Body of pancreas (tissue), 4 donors: ENCODE measurements around the gene CTSZ. TPM values are rescaled to one million over a fixed set of nuclear protein-coding genes. Genes with fewer than 3 reads are reported as not detected.

Experiments used
- ATAC-seq: fragments of 150-250 bp; one replicate; pipeline ENCODE4 v1.9.1; 2016
- DNase-seq, 4 donors: peaks; one replicate each; pipeline ENCODE4 v3.0.0-alpha.2; 2019
- H3K27ac ChIP-seq, 4 donors: fragments of 200-600 bp; sonication (generic); 1 replicate in 3 of 4; 2 replicates in 1 of 4; pipeline versions ENCODE4 v1.5.1 to v1.6.1; 2016 to 2019; ENCODE audit warnings: mild to moderate bottlenecking in 1 of 4, mixed read lengths in 1 of 4, moderate library complexity in 1 of 4
- H3K27me3 ChIP-seq, 2 donors: fragments of 200-600 bp; sonication (generic); one replicate each; pipeline ENCODE4 v1.6.0; 2016; ENCODE audit warnings: mild to moderate bottlenecking in 1 of 2
- H3K36me3 ChIP-seq, 2 donors: fragments of 200-600 bp; sonication (generic); replicated peaks in 1 of 2; 2 replicates each; pipeline ENCODE4 v1.5.1; 2016; ENCODE audit warnings: low read depth in 2 of 2; ENCODE audit not compliant: insufficient read depth in 1 of 2
- H3K4me1 ChIP-seq: fragments of 200-600 bp; sonication (generic); one replicate; pipeline ENCODE4 v1.6.0; 2016
- H3K4me3 ChIP-seq, 2 donors: fragments of 200-600 bp; sonication (generic); 1 replicate in 1 of 2; 2 replicates in 1 of 2; pipeline ENCODE4 v1.5.1; 2016 to 2019
- H3K9me3 ChIP-seq, 3 donors: fragments of 200-600 bp; sonication (generic); 1 replicate in 2 of 3; 2 replicates in 1 of 3; pipeline ENCODE4 v1.5.1; 2016
- POLR2A ChIP-seq, 3 donors: fragments of 450-650 bp; IDR thresholded peaks; one replicate each; pipeline ENCODE4 v1.6.1; 2016; ENCODE audit warnings: antibody characterized with exemption in 3 of 3, mild to moderate bottlenecking in 2 of 3
- WGBS, 2 donors: methylation state at CpG; one replicate each; pipeline ENCODE4 v1.1.5; 2017; 5-methylcytosine and 5-hydroxymethylcytosine counted together
- intact Hi-C: fragments of 100-400 bp; cut with DNase I; formaldehyde crosslinking; loops from one replicate; pipeline ENCODE4 v1.15.1; 2023
- total RNA-seq, 2 donors: library from RNA; depleted of rRNA; stranded (reverse); fragments of >200 nt; gene quantifications; one replicate each; pipeline ENCODE4 v1.1.0, GENCODE V29; 2016
- TF ChIP-seq, protein P1 (sequence below), 7 experiments: fragments of 450-650 bp in 4 of 7; fragments of 200-600 bp in 3 of 7; sonication (generic) in 3 of 7; IDR thresholded peaks; one replicate each; pipeline ENCODE4 v1.5.1; 2016 to 2019; ENCODE audit warnings: antibody characterized with exemption in 7 of 7

CTSZ gene
- total RNA-seq, 2 donors from 2014 or later = 54.1 to 89.8 TPM

DNA sequence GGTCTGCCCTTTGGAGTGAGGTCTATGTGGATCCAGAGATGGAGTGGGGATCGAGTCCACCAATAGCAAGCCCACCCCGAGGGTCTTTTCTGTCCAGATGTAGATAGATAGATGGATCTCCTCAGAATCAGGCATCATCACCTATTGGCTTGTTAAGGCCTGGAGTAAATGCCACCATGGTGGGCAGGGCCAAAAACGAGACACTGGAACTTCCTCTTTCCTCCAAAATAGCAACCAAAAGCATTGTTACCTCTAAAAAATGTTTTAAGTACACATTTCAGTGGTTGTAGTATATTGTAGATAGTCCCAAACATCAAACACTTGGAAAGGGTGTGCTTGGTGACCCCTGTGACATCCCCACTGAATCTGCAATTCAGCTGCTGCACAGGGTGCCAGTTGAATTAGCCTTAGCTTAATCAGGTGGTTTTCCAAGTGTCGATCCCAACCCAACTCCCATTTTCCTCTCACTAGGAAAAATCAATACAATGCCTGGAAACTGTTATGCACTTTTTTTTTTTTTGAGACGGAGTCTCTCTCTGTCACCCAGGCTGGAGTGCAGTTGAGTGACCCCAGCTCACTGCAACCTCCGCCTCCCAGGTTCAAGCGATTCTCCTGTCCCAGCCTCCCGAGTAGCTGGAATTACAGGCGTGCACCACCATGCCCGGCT lies 61.0 kb downstream of the CTSZ start:
- no peak for ATAC-seq
- WGBS, 2 donors = 73 to 75% methylated on average over 10 of the region's 10 CpGs
- intact Hi-C loops = no loop called here

More for the DNA sequence above, 61.0 kb downstream of the CTSZ start:
- no peak for TF ChIP-seq POLR2A (IDR thresholded peaks at IDR 0.05)
- TF ChIP-seq, protein P1, sequence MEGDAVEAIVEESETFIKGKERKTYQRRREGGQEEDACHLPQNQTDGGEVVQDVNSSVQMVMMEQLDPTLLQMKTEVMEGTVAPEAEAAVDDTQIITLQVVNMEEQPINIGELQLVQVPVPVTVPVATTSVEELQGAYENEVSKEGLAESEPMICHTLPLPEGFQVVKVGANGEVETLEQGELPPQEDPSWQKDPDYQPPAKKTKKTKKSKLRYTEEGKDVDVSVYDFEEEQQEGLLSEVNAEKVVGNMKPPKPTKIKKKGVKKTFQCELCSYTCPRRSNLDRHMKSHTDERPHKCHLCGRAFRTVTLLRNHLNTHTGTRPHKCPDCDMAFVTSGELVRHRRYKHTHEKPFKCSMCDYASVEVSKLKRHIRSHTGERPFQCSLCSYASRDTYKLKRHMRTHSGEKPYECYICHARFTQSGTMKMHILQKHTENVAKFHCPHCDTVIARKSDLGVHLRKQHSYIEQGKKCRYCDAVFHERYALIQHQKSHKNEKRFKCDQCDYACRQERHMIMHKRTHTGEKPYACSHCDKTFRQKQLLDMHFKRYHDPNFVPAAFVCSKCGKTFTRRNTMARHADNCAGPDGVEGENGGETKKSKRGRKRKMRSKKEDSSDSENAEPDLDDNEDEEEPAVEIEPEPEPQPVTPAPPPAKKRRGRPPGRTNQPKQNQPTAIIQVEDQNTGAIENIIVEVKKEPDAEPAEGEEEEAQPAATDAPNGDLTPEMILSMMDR (IDR thresholded peaks at IDR 0.05) = no peak
- Histone ChIP-seq H3K27ac (no peak overlapping the region), H3K36me3 (no peaks in the 10 kb centered on the region), H3K4me3 (no peak overlapping the region), H3K4me1 (peaks cover 13% of the 10 kb centered on the region), H3K9me3 (no peaks in the 10 kb centered on the region), H3K27me3 (no peaks in the 10 kb centered on the region)
- DNase-seq = no peak

Other genes starting within 250 kb of the CTSZ start
- gene GNAS-AS1, start 156.4 kb downstream of the CTSZ start, total RNA-seq = 1 to 10 TPM; 1.0 to 3.0 TPM
- 100 to 1,000 TPM; 462 to 623 TPM for gene GNAS, start 154.5 kb downstream of the CTSZ start, total RNA-seq
- gene NELFCD, start 26.0 kb downstream of the CTSZ start, total RNA-seq = 10 to 100 TPM; 35.9 to 45.9 TPM
- not detected for gene TUBB1, start 12.2 kb upstream of the CTSZ start, total RNA-seq
- 10 to 100 TPM; 16.2 to 16.6 TPM for gene ATP5F1E, start 25.1 kb upstream of the CTSZ start, total RNA-seq
- gene PRELID3B, start 35.5 kb upstream of the CTSZ start, total RNA-seq = 10 to 100 TPM; 20.8 to 29.3 TPM
- gene ZNF831, start 156.6 kb upstream of the CTSZ start, total RNA-seq = 1 to 10 TPM in 1 of 2 donors, under 1 TPM in 1; 0.66 to 1.6 TPM